Fibroblast of villous mesenchyme (primary cell): ENCODE data around the gene IFI16. TPM values are rescaled to one million over a fixed set of nuclear protein-coding genes. Genes with fewer than 3 reads are reported as not detected.
A peak's percentile ranks its signal among the peaks of the same experiment; 100 is the strongest.

ENCODE experiments used
- DNase-seq: peaks from one replicate; pipeline ENCODE4 v3.0.0-alpha.2; 2010; ENCODE audit warnings: low read depth
- H3K4me3 ChIP-seq: 2 replicates; pipeline ENCODE4 v1.5.1; 2011; ENCODE audit warnings: low read depth, mild to moderate bottlenecking, low read length
- CTCF ChIP-seq: IDR thresholded peaks from 2 replicates; pipeline ENCODE4 v1.5.1; 2012; ENCODE audit warnings: low read depth, mild to moderate bottlenecking, low read length; ENCODE audit not compliant: insufficient read depth
- total RNA-seq: library from RNA; depleted of rRNA; stranded (reverse); fragments of >200 nt; gene quantifications from 2 replicates; pipeline ENCODE4 v1.2.3, GENCODE V29; 2012

IFI16 gene
- total RNA-seq, 1 donor: 60.5 TPM

- no peak overlapping the region for H3K4me3 ChIP-seq
- TF ChIP-seq CTCF: no peak
- peak; percentile 23 for DNase-seq
These were observed 45.5 kb downstream of the IFI16 start for GRCh38 chr1:159055181-159055641.

DNA sequence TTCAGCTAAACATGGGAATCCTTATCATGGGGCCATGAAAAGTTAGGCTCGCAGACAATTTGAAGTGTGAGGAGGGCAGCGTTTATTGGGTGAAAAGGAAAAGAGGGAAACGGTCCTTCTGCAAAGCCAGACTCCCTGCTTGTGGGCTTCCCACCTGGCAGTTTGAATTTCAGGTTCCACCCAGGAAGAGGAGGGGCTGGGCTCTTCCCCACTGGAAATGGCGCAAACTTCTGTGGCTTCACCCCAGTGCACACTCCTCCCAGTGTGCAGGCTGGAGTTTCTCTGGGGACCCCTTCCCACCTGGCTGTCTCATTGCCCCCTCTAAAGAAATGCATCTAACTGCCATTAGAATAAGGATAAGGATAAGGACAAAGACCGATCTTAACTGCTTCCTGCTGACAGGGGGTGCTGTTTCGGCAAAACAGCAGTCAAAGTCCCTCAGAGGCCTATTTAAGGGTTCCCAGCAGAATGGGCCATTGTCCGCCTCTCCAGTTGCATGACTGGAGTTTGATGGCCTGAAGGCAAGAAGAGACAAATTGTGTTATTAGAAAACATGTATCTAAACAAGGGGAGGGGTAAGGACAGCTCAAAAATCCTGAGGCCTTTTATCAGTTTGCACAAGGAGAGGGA lies 46.5 kb downstream of the IFI16 start:
- H3K4me3 ChIP-seq: no peak overlapping the region
- no peak for DNase-seq
- no peak for TF ChIP-seq CTCF

DNA sequence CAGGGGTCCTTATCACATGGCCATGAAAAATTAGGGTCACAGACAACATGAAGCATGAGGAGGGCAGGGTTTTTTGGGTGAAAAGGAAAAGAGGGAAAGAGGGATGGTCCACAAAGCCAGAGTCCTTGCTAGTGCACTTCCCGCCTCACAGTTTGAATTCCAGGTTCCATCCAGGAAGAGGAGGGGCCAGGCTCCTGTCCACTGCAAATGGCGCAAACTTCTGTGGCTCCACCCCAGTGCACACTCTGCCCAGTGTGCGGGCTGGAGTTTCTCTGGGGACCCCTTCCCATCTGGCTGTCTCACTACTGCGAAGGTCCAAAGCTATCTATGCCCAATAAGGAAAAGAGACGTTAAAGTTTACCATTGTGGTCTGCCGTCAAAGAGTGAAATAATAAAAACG lies 49.0 kb downstream of the IFI16 start:
- no peak for DNase-seq
- TF ChIP-seq CTCF: no peak
- H3K4me3 ChIP-seq: no peak overlapping the region

GRCh38 chr1:159065106-159065505 lies 55.4 kb downstream of the IFI16 start:
- no peak for DNase-seq
- H3K4me3 ChIP-seq: no peak overlapping the region
- TF ChIP-seq CTCF: no peak

GRCh38 chr1:159066108-159066507 lies 56.4 kb downstream of the IFI16 start:
- no peak overlapping the region for H3K4me3 ChIP-seq
- no peak for TF ChIP-seq CTCF
- DNase-seq: no peak

- H3K4me3 ChIP-seq: no peak overlapping the region
- DNase-seq: no peak
- TF ChIP-seq CTCF: no peak
These were observed 58.3 kb downstream of the IFI16 start for GRCh38 chr1:159067699-159068621.
